H1 (cell line): ENCODE measurements around the gene STEAP2. TPM values are rescaled to one million over a fixed set of nuclear protein-coding genes. Genes with fewer than 3 reads are reported as not detected.

ENCODE experiments used
- CTCF ChIA-PET: fragments of 300-600 bp; sonication (Branson Sonifier 250); formaldehyde crosslinking; loops from one replicate; lab custom pipeline; 2021; ENCODE audit not compliant: partially characterized antibody; lab: Charles Lee
- POLR2A ChIA-PET: fragments of 300-600 bp; sonication (Branson Sonifier 250); formaldehyde crosslinking; loops from one replicate; lab custom pipeline; 2021; ENCODE audit warnings: inconsistent platforms; ENCODE audit not compliant: partially characterized antibody; lab: Charles Lee
- DNase-seq, 2 experiments: peaks; one replicate each; pipeline versions ENCODE4 v3.0.0 to v3.0.0-alpha.2; 2010 to 2022; ENCODE audit warnings: low spot score in 2 of 2, low read depth in 1 of 2, mixed read lengths in 1 of 2
- FAIRE-seq: peaks from 2 replicates; lab custom pipeline; 2011; peaks lifted over from hg19 to GRCh38; lab: Jason Lieb, UNC
- H2AFZ ChIP-seq: 2 replicates; pipeline ENCODE4 v1.8.1; 2012; ENCODE audit warnings: low read length, inconsistent platforms
- H2AK5ac ChIP-seq: 2 replicates; pipeline ENCODE4 v1.6.1; 2013; ENCODE audit warnings: low read depth, low read length
- H2BK120ac ChIP-seq: replicated peaks from 2 replicates; pipeline ENCODE3; 2013; ENCODE audit warnings: low read depth, low read length, inconsistent platforms
- H2BK12ac ChIP-seq: 2 replicates; pipeline ENCODE4 v1.6.1; 2013; ENCODE audit warnings: low read depth, low read length
- H2BK15ac ChIP-seq: 2 replicates; pipeline ENCODE4 v1.6.1; 2013; ENCODE audit warnings: low read length
- H2BK20ac ChIP-seq: 2 replicates; pipeline ENCODE4 v1.6.1; 2013; ENCODE audit warnings: low read length
- H2BK5ac ChIP-seq: 2 replicates; pipeline ENCODE4 v1.6.1; 2013; ENCODE audit warnings: low read depth, low read length
- H3K14ac ChIP-seq: 2 replicates; pipeline ENCODE4 v1.6.1; 2013; ENCODE audit warnings: inconsistent platforms; ENCODE audit not compliant: insufficient read length
- H3K18ac ChIP-seq: 2 replicates; pipeline ENCODE4 v1.6.1; 2013; ENCODE audit warnings: low read length; ENCODE audit errors: extremely low read depth
- H3K23ac ChIP-seq: 2 replicates; pipeline ENCODE4 v1.6.1; 2013; ENCODE audit warnings: inconsistent platforms; ENCODE audit not compliant: insufficient read length
- H3K23me2 ChIP-seq: 2 replicates; pipeline ENCODE4 v1.6.1; 2013; ENCODE audit warnings: low read depth, low read length
- H3K27ac ChIP-seq: 2 replicates; pipeline ENCODE4 v1.6.1; 2011; ENCODE audit warnings: low read depth, low read length, inconsistent platforms
- H3K27me3 ChIP-seq, 4 experiments: replicated peaks in 1 of 4; 1 replicate in 1 of 4; 2 replicates in 3 of 4; pipeline versions ENCODE4 v1.6.1 to v1.8.1; 2011 to 2013; ENCODE audit warnings: low read length in 3 of 4, mild to moderate bottlenecking in 3 of 4, inconsistent platforms in 2 of 4, mixed read lengths in 2 of 4, moderate library complexity in 1 of 4; ENCODE audit not compliant: control insufficient read depth in 3 of 4, insufficient read depth in 3 of 4; ENCODE audit errors: extremely low read depth in 1 of 4
- H3K36me3 ChIP-seq, 4 experiments: 2 replicates each; pipeline versions ENCODE4 v1.6.1 to v1.8.1; 2011 to 2013; ENCODE audit warnings: mild to moderate bottlenecking in 4 of 4, low read length in 3 of 4, moderate library complexity in 2 of 4, control low read depth in 1 of 4, inconsistent platforms in 1 of 4; ENCODE audit not compliant: insufficient read depth in 4 of 4, control insufficient read depth in 2 of 4
- H3K4ac ChIP-seq: replicated peaks from 2 replicates; pipeline ENCODE3; 2013; ENCODE audit warnings: low read length, low read depth, mixed read lengths, inconsistent platforms; ENCODE audit not compliant: insufficient read length
- H3K4me1 ChIP-seq, 4 experiments: replicated peaks in 1 of 4; 1 replicate in 1 of 4; 2 replicates in 3 of 4; pipeline versions ENCODE4 v1.6.1 to v1.8.1; 2011 to 2013; ENCODE audit warnings: low read length in 3 of 4, inconsistent platforms in 2 of 4, mixed read lengths in 1 of 4; ENCODE audit not compliant: insufficient read depth in 4 of 4, control insufficient read depth in 3 of 4
- H3K4me2 ChIP-seq, 2 experiments: 2 replicates each; pipeline versions ENCODE4 v1.6.1 to v1.8.1; 2011 to 2013; ENCODE audit warnings: low read depth in 2 of 2, low read length in 2 of 2, control low read depth in 1 of 2, inconsistent platforms in 1 of 2, mild to moderate bottlenecking in 1 of 2; ENCODE audit not compliant: insufficient read depth in 1 of 2
- H3K4me3 ChIP-seq, 4 experiments: fragments of 200-600, 300-600 bp in 1 of 4; sonication (generic), shearing (Covaris generic), sonication (Bioruptor Twin) in 1 of 4; 2 replicates each; pipeline versions ENCODE4 v1.5.1 to v1.8.1; 2011 to 2016; ENCODE audit warnings: low read length in 4 of 4, low read depth in 3 of 4, control low read depth in 2 of 4, inconsistent platforms in 2 of 4, mild to moderate bottlenecking in 2 of 4, mixed read lengths in 1 of 4, moderate library complexity in 1 of 4; ENCODE audit not compliant: insufficient read depth in 2 of 4; ENCODE audit errors: extremely low read depth in 1 of 4
- H3K56ac ChIP-seq: replicated peaks from 2 replicates; pipeline ENCODE3; 2013; ENCODE audit warnings: low read depth, mild to moderate bottlenecking, mixed read lengths, low read length, inconsistent platforms; ENCODE audit not compliant: insufficient read length
- H3K79me1 ChIP-seq: 2 replicates; pipeline ENCODE4 v1.6.1; 2013; ENCODE audit warnings: low read depth, low read length, control low read depth
- H3K79me2 ChIP-seq, 2 experiments: 2 replicates each; pipeline versions ENCODE4 v1.6.1 to v1.8.1; 2012 to 2013; ENCODE audit warnings: low read length in 2 of 2, mild to moderate bottlenecking in 2 of 2, inconsistent platforms in 1 of 2; ENCODE audit not compliant: insufficient read depth in 2 of 2, control insufficient read depth in 1 of 2
- H3K9ac ChIP-seq, 4 experiments: replicated peaks in 1 of 4; 1 replicate in 1 of 4; 2 replicates in 3 of 4; pipeline versions ENCODE4 v1.6.1 to v1.8.1; 2011 to 2013; ENCODE audit warnings: low read depth in 3 of 4, low read length in 3 of 4, control low read depth in 2 of 4, mild to moderate bottlenecking in 2 of 4, moderate library complexity in 2 of 4, inconsistent platforms in 1 of 4; ENCODE audit errors: extremely low read depth in 1 of 4
- H3K9me3 ChIP-seq, 2 experiments: 2 replicates each; pipeline versions ENCODE4 v1.6.1 to v1.8.1; 2012 to 2013; ENCODE audit warnings: mild to moderate bottlenecking in 2 of 2, moderate library complexity in 2 of 2, control low read depth in 1 of 2, inconsistent platforms in 1 of 2, low read depth in 1 of 2, low read length in 1 of 2, mixed read lengths in 1 of 2; ENCODE audit not compliant: insufficient read depth in 2 of 2
- H4K20me1 ChIP-seq, 2 experiments: replicated peaks in 1 of 2; 2 replicates each; pipeline versions ENCODE3 to v1.8.1; 2011 to 2013; ENCODE audit warnings: inconsistent platforms in 2 of 2, low read length in 2 of 2, mild to moderate bottlenecking in 1 of 2; ENCODE audit not compliant: insufficient read depth in 2 of 2, control insufficient read depth in 1 of 2
- H4K5ac ChIP-seq: 2 replicates; pipeline ENCODE4 v1.6.1; 2013; ENCODE audit warnings: low read length, low read depth, mixed read lengths, inconsistent platforms; ENCODE audit not compliant: insufficient read length
- H4K8ac ChIP-seq: 2 replicates; pipeline ENCODE4 v1.8.0; 2013; ENCODE audit warnings: mild to moderate bottlenecking, moderate library complexity, low read length, inconsistent platforms; ENCODE audit not compliant: insufficient read depth; ENCODE audit errors: extremely low read depth
- H4K91ac ChIP-seq: replicated peaks from 2 replicates; pipeline ENCODE3; 2013; ENCODE audit warnings: low read length, mixed read lengths, inconsistent platforms; ENCODE audit not compliant: insufficient read length
- BACH1 ChIP-seq: IDR thresholded peaks from 2 replicates; pipeline ENCODE4 v1.6.1; 2012; ENCODE audit warnings: low read length, improper control_type of control experiment
- CREB1 ChIP-seq: IDR thresholded peaks from 2 replicates; pipeline ENCODE4 v1.6.1; 2012; ENCODE audit warnings: inconsistent platforms
- NRF1 ChIP-seq: IDR thresholded peaks from 2 replicates; pipeline ENCODE4 v1.6.1; 2011; ENCODE audit warnings: mild to moderate bottlenecking, low read depth, low read length, improper control_type of control experiment
- TCF12 ChIP-seq: IDR thresholded peaks from 2 replicates; pipeline ENCODE4 v1.6.1; 2011; ENCODE audit warnings: low read depth, mild to moderate bottlenecking, low read length
- WGBS, 2 experiments: shearing (Covaris generic) in 1 of 2; methylation state at CpG; one replicate each; pipeline versions ENCODE4 v1.1.6 to v1.1.7; 2013 to 2015; ENCODE audit warnings: low lambda C conversion rate in 2 of 2, mixed read lengths in 2 of 2, inconsistent platforms in 1 of 2, low coverage in 1 of 2, missing lambda C conversion rate in 1 of 2; ENCODE audit not compliant: insufficient replicate concordance in 2 of 2, insufficient coverage in 1 of 2, insufficient read length in 1 of 2; ENCODE audit errors: extremely low coverage in 1 of 2, missing lambda C conversion rate in 1 of 2; 5-methylcytosine and 5-hydroxymethylcytosine counted together
- polyA plus RNA-seq, 7 experiments: library from polyadenylated mRNA; depleted of rRNA in 3 of 7; stranded (reverse) in 5 of 7; unstranded in 2 of 7; fragments of >200 nt in 5 of 7; fragments of 200-250 nt in 2 of 7; gene quantifications; 1 replicate in 5 of 7; 2 replicates in 1 of 7; 4 replicates in 1 of 7; pipeline versions ENCODE4 v1.2.1 to v1.2.3, GENCODE V29; 2011 to 2013; ENCODE audit warnings: missing spikeins in 2 of 7, mixed read lengths in 2 of 7
- total RNA-seq: library from RNA; stranded (reverse); fragmentation: NEBNext Ultra II Directional; extraction: Animal tissue kit (Norgen Biotek cat#: 25700); gene quantifications from 2 replicates; pipeline ENCODE4 v1.2.1, GENCODE V29; 2021

STEAP2 gene
- total and polyA plus RNA-seq, 2 of the 8 experiments (the other 6 are each of a cell fraction or from before 2014, with no cell fraction given): 13.4 to 18.4 TPM

- Histone ChIP-seq H2BK20ac (no peak overlapping the region), H4K20me1 (no peaks in the 10 kb centered on the region), H3K23ac (no peak overlapping the region), H3K56ac (no peak overlapping the region), H3K9ac (no peak overlapping the region), H3K23me2 (no peaks in the 10 kb centered on the region), H3K4ac (no peak overlapping the region), H3K79me2 (no peaks in the 10 kb centered on the region), H3K9me3 (no peaks in the 10 kb centered on the region), H2BK5ac (no peak overlapping the region), H4K91ac (no peak overlapping the region), H4K8ac (no peak overlapping the region), H3K27ac (no peak overlapping the region), H2BK120ac (no peak overlapping the region), H3K14ac (no peak overlapping the region), H2AFZ (no peak overlapping the region), H3K79me1 (no peaks in the 10 kb centered on the region), H3K18ac (no peak overlapping the region), H3K4me1 (no peaks in the 10 kb centered on the region), H3K4me2 (no peak overlapping the region), H3K27me3 (no peaks in the 10 kb centered on the region), H3K36me3 (no peaks in the 10 kb centered on the region), H4K5ac (no peak overlapping the region), H2BK15ac (no peak overlapping the region), H3K4me3 (no peak overlapping the region), H2BK12ac (no peak overlapping the region), H2AK5ac (no peak overlapping the region)
- ChIA-PET CTCF (interaction anchor here (1.0 to 1.3 kb wide), 2 partner anchors 37 to 77 kb away, joined by 3 read pairs; no protein-coding TSS in a partner anchor), POLR2A (no interaction called here)
- no peak for FAIRE-seq
- no peak for DNase-seq
- TF ChIP-seq CREB1 (no peak), BACH1 (no peak), TCF12 (no peak), NRF1 (no peak)
- 83% methylated on average over 1 of the region's 1 CpG; no CpG with 5 or more reads in 1 of the 2 experiments for WGBS, 2 experiments
These were observed 57.6 kb downstream of the STEAP2 start for GRCh38 chr7:90269163-90269562.
